Measurements from ENCODE around the gene OOSP3. TPM values are rescaled to one million over a fixed set of nuclear protein-coding genes. Genes with fewer than 3 reads are reported as not detected.

The OOSP3 gene
- total RNA-seq, 2 donors from 2014 or later: not detected

- no peak for DNase-seq
- TF ChIP-seq CTCF (IDR thresholded peaks at IDR 0.05) (no peak), POLR2A (IDR thresholded peaks at IDR 0.05) (no peak)
- peaks cover 0 to 6% (median 0%) of the 10 kb centered on the region in 3 donors for H3K9me3 ChIP-seq
- H3K27ac ChIP-seq: no peak overlapping the region
- no peaks in the 10 kb centered on the region for H3K4me1 ChIP-seq
- intact Hi-C loops (cut with DNase I): loop anchor here (10.0 kb wide), 1 partner anchor 94 kb away; no protein-coding TSS in a partner anchor
- no peak overlapping the region for H3K4me3 ChIP-seq
- no peaks in the 10 kb centered on the region for H3K36me3 ChIP-seq (replicated peaks in 1 of 2; ENCODE audit: insufficient read depth in 1 of 2, low read depth in 2 of 2)
- 84 to 92% methylated on average over 2 of the region's 2 CpGs for WGBS, 2 donors
- no peak for ATAC-seq
- no peaks in the 10 kb centered on the region for H3K27me3 ChIP-seq
These were observed 39.9 kb downstream of the OOSP3 start for GRCh38 chr11:59918480-59918879.

- intact Hi-C loops (cut with DNase I): loop anchor here (10.0 kb wide), 1 partner anchor 94 kb away; no protein-coding TSS in a partner anchor
- no peaks in the 10 kb centered on the region for H3K36me3 ChIP-seq (replicated peaks in 1 of 2; ENCODE audit: insufficient read depth in 1 of 2, low read depth in 2 of 2)
- no peak overlapping the region for H3K27ac ChIP-seq
- H3K9me3 ChIP-seq: peaks cover 0 to 12% (median 0%) of the 10 kb centered on the region in 3 donors
- ATAC-seq (peak; percentile 52), DNase-seq (peak; percentile 31 to 66 (median 60))
- peak; percentile 17 to 72 (median 59) for TF ChIP-seq CTCF (IDR thresholded peaks at IDR 0.05)
- no peak for TF ChIP-seq POLR2A (IDR thresholded peaks at IDR 0.05)
- H3K27me3 ChIP-seq: no peaks in the 10 kb centered on the region
- no peaks in the 10 kb centered on the region for H3K4me1 ChIP-seq
- WGBS, 2 donors: 32 to 36% methylated on average over 3 of the region's 3 CpGs
- no peak overlapping the region for H3K4me3 ChIP-seq
These were observed 40.5 kb downstream of the OOSP3 start for GRCh38 chr11:59918987-59919589.

GRCh38 chr11:59923813-59924212 is 45.2 kb downstream of the OOSP3 start:
- Histone ChIP-seq H3K27ac (no peak overlapping the region), H3K36me3 (replicated peaks in 1 of 2; ENCODE audit: insufficient read depth in 1 of 2, low read depth in 2 of 2) (no peaks in the 10 kb centered on the region), H3K4me1 (no peaks in the 10 kb centered on the region), H3K4me3 (no peak overlapping the region), H3K27me3 (no peaks in the 10 kb centered on the region), H3K9me3 (peaks cover 0 to 25% (median 0%) of the 10 kb centered on the region in 3 donors)
- WGBS, 2 donors: 87 to 94% methylated on average over 6 of the region's 6 CpGs
- intact Hi-C loops (cut with DNase I): no loop called here
- no peak for DNase-seq
- TF ChIP-seq CTCF (IDR thresholded peaks at IDR 0.05) (no peak), POLR2A (IDR thresholded peaks at IDR 0.05) (no peak)
- no peak for ATAC-seq

- intact Hi-C loops (cut with DNase I): no loop called here
- DNase-seq: no peak
- H3K27me3 ChIP-seq: no peaks in the 10 kb centered on the region
- ATAC-seq: no peak
- TF ChIP-seq CTCF (IDR thresholded peaks at IDR 0.05) (no peak), POLR2A (IDR thresholded peaks at IDR 0.05) (no peak)
- peaks cover 0 to 15% (median 0%) of the 10 kb centered on the region in 3 donors for H3K9me3 ChIP-seq
- no peaks in the 10 kb centered on the region for H3K36me3 ChIP-seq (replicated peaks in 1 of 2; ENCODE audit: insufficient read depth in 1 of 2, low read depth in 2 of 2)
- H3K4me3 ChIP-seq: no peak overlapping the region
- 78 to 100% methylated on average over 1 of the region's 1 CpG for WGBS, 2 donors
- H3K4me1 ChIP-seq: no peaks in the 10 kb centered on the region
- no peak overlapping the region for H3K27ac ChIP-seq
These were observed 53.1 kb downstream of the OOSP3 start for GRCh38 chr11:59931688-59932087.

GRCh38 chr11:59938132-59938531 is 59.5 kb downstream of the OOSP3 start, which contains the start of gene OOSP1:
TSS of gene OOSP1 (plus strand) at chr11:59938432. CDS start at chr11:59938455, 23 bp downstream.
- Histone ChIP-seq H3K9me3 (no peaks in the 10 kb centered on the region), H3K27ac (no peak within 1 kb of the TSS), H3K27me3 (no peaks in the 10 kb centered on the region), H3K4me1 (no peaks in the 10 kb centered on the region), H3K36me3 (replicated peaks in 1 of 2; ENCODE audit: insufficient read depth in 1 of 2, low read depth in 2 of 2) (no peaks in the 10 kb centered on the region), H3K4me3 (no peak within 1 kb of the TSS)
- DNase-seq (no peak), ATAC-seq (no peak)
- TF ChIP-seq CTCF (IDR thresholded peaks at IDR 0.05) (no peak), POLR2A (IDR thresholded peaks at IDR 0.05) (no peak)
- WGBS, 2 donors: 38% methylated on average over 2 of the region's 2 CpGs
- intact Hi-C loops (cut with DNase I): no loop called here
